IPS-20b (cell line): ENCODE measurements around the gene OR4X2.

Experiments
- H3K27ac ChIP-seq: one replicate; pipeline ENCODE4 v1.5.1; 2013; ENCODE audit warnings: low read length
- H3K27me3 ChIP-seq: 2 replicates; pipeline ENCODE4 v1.6.1; 2013; ENCODE audit warnings: mild to moderate bottlenecking, low read length, inconsistent platforms; ENCODE audit not compliant: insufficient read depth
- H3K36me3 ChIP-seq: 2 replicates; pipeline ENCODE4 v1.6.1; 2013; ENCODE audit warnings: low read depth, mild to moderate bottlenecking, inconsistent platforms, low read length, moderate library complexity; ENCODE audit not compliant: insufficient read depth
- H3K4me1 ChIP-seq: 2 replicates; pipeline ENCODE4 v1.6.1; 2013; ENCODE audit warnings: mild to moderate bottlenecking, control low read depth, inconsistent platforms, low read length, moderate library complexity; ENCODE audit not compliant: insufficient read depth
- H3K4me3 ChIP-seq: 2 replicates; pipeline ENCODE4 v1.5.1; 2013; ENCODE audit warnings: mild to moderate bottlenecking, low read length, inconsistent platforms
- H3K9ac ChIP-seq: 2 replicates; pipeline ENCODE4 v1.6.1; 2013; ENCODE audit warnings: low read depth, mild to moderate bottlenecking, inconsistent platforms, low read length, moderate library complexity
- H3K9me3 ChIP-seq: 2 replicates; pipeline ENCODE4 v1.6.1; 2013; ENCODE audit warnings: mild to moderate bottlenecking, low read depth, low read length, inconsistent platforms; ENCODE audit not compliant: insufficient read depth

OR4X2 gene

GRCh38 chr11:48272606-48273005, 27.7 kb downstream of the OR4X2 start:
- H3K27ac ChIP-seq, result no peak overlapping the region
- H3K9me3 ChIP-seq, result peaks cover 77% of the 10 kb centered on the region
- peaks cover 7% of the 10 kb centered on the region for H3K27me3 ChIP-seq
- H3K4me3 ChIP-seq, result no peak overlapping the region
- no peaks in the 10 kb centered on the region for H3K4me1 ChIP-seq
- no peaks in the 10 kb centered on the region for H3K36me3 ChIP-seq
- no peak overlapping the region for H3K9ac ChIP-seq
